Stimulated activated CD8-positive, alpha-beta memory T cell treated with anti-CD3 and anti-CD28 coated beads, Interleukin-7, amount 100 ng/mL, for 4 hours (primary cell): ENCODE results near the gene FPR1.

Source experiments
- DNase-seq, 2 donors: peaks; one replicate each; pipeline ENCODE4 v3.0.0-alpha.2; 2020; ENCODE audit warnings: low read depth in 2 of 2

Gene FPR1

GRCh38 chr19:51737389-51737788 lies 14.3 kb downstream of the FPR1 start:
- no peak for DNase-seq

GRCh38 chr19:51735759-51736449 lies 15.8 kb downstream of the FPR1 start:
- DNase-seq, result no peak

- no peak for DNase-seq
These were observed 17.7 kb downstream of the FPR1 start for GRCh38 chr19:51733742-51734522.

- no peak for DNase-seq
These were observed 21.9 kb downstream of the FPR1 start for GRCh38 chr19:51729781-51730180.

GRCh38 chr19:51727349-51727880 lies 24.3 kb downstream of the FPR1 start:
- DNase-seq, result no peak

- no peak for DNase-seq
These were observed 25.6 kb downstream of the FPR1 start for GRCh38 chr19:51726049-51726448.

GRCh38 chr19:51724543-51724942 lies 27.1 kb downstream of the FPR1 start:
- no peak for DNase-seq

- DNase-seq, result no peak
These were observed 29.2 kb downstream of the FPR1 start for GRCh38 chr19:51722492-51722891.

- DNase-seq, result no peak
These were observed 29.8 kb downstream of the FPR1 start for GRCh38 chr19:51721905-51722304.

- no peak for DNase-seq
These were observed 32.3 kb downstream of the FPR1 start for GRCh38 chr19:51719251-51719988.

- no peak for DNase-seq
These were observed 34.8 kb downstream of the FPR1 start for GRCh38 chr19:51716925-51717324.

- no peak for DNase-seq
These were observed 35.8 kb downstream of the FPR1 start for GRCh38 chr19:51715850-51716249.

- no peak for DNase-seq
These were observed 36.8 kb downstream of the FPR1 start for GRCh38 chr19:51714848-51715247.

GRCh38 chr19:51713319-51714285 lies 38.1 kb downstream of the FPR1 start:
- DNase-seq, result no peak

- DNase-seq, result no peak
These were observed 39.1 kb downstream of the FPR1 start for GRCh38 chr19:51712461-51713081.

- DNase-seq, result no peak
These were observed 40.0 kb downstream of the FPR1 start for GRCh38 chr19:51711702-51712101.

- no peak for DNase-seq
These were observed 41.5 kb downstream of the FPR1 start for GRCh38 chr19:51710163-51710562.

- DNase-seq, result no peak
These were observed 42.1 kb downstream of the FPR1 start for GRCh38 chr19:51709575-51709974.

GRCh38 chr19:51708811-51709210 lies 42.9 kb downstream of the FPR1 start:
- DNase-seq, result no peak

- no peak for DNase-seq
These were observed 44.8 kb downstream of the FPR1 start for GRCh38 chr19:51706885-51707284.

GRCh38 chr19:51706296-51706695 lies 45.4 kb downstream of the FPR1 start:
- DNase-seq, result no peak
